Measurements from ENCODE around the gene PNPLA8.
A peak's percentile ranks its signal among the peaks of the same experiment; 100 is the strongest.

Gene PNPLA8

GRCh38 chr7:108454674-108455550 lies 71.0 kb downstream of the PNPLA8 start (continued):
- no peak for TF ChIP-seq ZNF184 (tag by site-specific recombination; IDR thresholded peaks at IDR 0.05)
- peak; percentile 30; the same call in 1 of the 2 replicates for TF ChIP-seq ZNF692 (tag by site-specific recombination; IDR thresholded peaks at IDR 0.05)
- TF ChIP-seq ZNF488 (tag by site-specific recombination; IDR thresholded peaks at IDR 0.05): no peak
- no peak for TF ChIP-seq ZNF202 (tag by site-specific recombination; IDR thresholded peaks at IDR 0.05; ENCODE audit: borderline replicate concordance)
- no peak for TF ChIP-seq ZNF701 (tag by site-specific recombination; IDR thresholded peaks at IDR 0.05)
- peak; percentile 57 for TF ChIP-seq EGR2 (tag by site-specific recombination; IDR thresholded peaks at IDR 0.05; ENCODE audit: low read depth)
- TF ChIP-seq YY1 (tag by site-specific recombination; IDR thresholded peaks at IDR 0.05): 0 out of 2 replicates have a peak, but pooled peaks have one; percentile 44
- TF ChIP-seq ZSCAN30 (tag by site-specific recombination; IDR thresholded peaks at IDR 0.05): peak; percentile 95
- TF ChIP-seq ZNF518A (tag by site-specific recombination; conservative IDR thresholded peaks at IDR 0.05; ENCODE audit: low read depth): no peak
- TF ChIP-seq ZNF362 (tag by site-specific recombination; IDR thresholded peaks at IDR 0.05): no peak
- peak; percentile 15; the same call in 1 of the 2 replicates for TF ChIP-seq KLF10 (tag by site-specific recombination; IDR thresholded peaks at IDR 0.05)
- no peak for TF ChIP-seq ZNF121 (tag by site-specific recombination; IDR thresholded peaks at IDR 0.05)
- TF ChIP-seq ZNF449 (tag by site-specific recombination; IDR thresholded peaks at IDR 0.05): peak; percentile 68; the same call in 1 of the 2 replicates
- TF ChIP-seq ZNF398 (tag by site-specific recombination; IDR thresholded peaks at IDR 0.05): peak; percentile 63
- TF ChIP-seq ZNF146 (tag by site-specific recombination; IDR thresholded peaks at IDR 0.05): no peak
- no peak for TF ChIP-seq ZNF311 (tag by site-specific recombination; IDR thresholded peaks at IDR 0.05; ENCODE audit: borderline replicate concordance)
- TF ChIP-seq PRDM6 (tag by site-specific recombination; IDR thresholded peaks at IDR 0.05): no peak
- no peak for TF ChIP-seq ZSCAN4 (tag by site-specific recombination; IDR thresholded peaks at IDR 0.05)
- TF ChIP-seq ZNF48 (tag by site-specific recombination; IDR thresholded peaks at IDR 0.05): no peak
- TF ChIP-seq ZNF354C (tag by site-specific recombination; IDR thresholded peaks at IDR 0.05; ENCODE audit: borderline replicate concordance, low read depth): no peak
- peak; percentile 79 for TF ChIP-seq ZNF341 (tag by site-specific recombination; IDR thresholded peaks at IDR 0.05; ENCODE audit: low read depth)
- TF ChIP-seq ZNF623 (tag by site-specific recombination; IDR thresholded peaks at IDR 0.05): no peak
- TF ChIP-seq ZNF23 (tag by site-specific recombination; IDR thresholded peaks at IDR 0.05; ENCODE audit: borderline replicate concordance): no peak

Data from HEK293 (cell line).